Heart right ventricle (tissue), 16 donors: ENCODE results near the gene GINS1. TPM values are rescaled to one million over a fixed set of nuclear protein-coding genes. Genes with fewer than 3 reads are reported as not detected.
"Not testable (repeated sequence)": the region's sequence is repeated elsewhere in the genome, so short reads cannot be mapped to it uniquely, and the experiment has no call there.

Experiments used
- ATAC-seq, 8 donors: fragments of 200-7000 bp; cut with Tn5 transposase; one replicate each; pipeline ENCODE4 v1.9.1; 2020; ENCODE audit warnings: mild to moderate bottlenecking in 8 of 8, moderate library complexity in 8 of 8, moderate number of reproducible peaks in 1 of 8
- DNase-seq, 2 donors: peaks; one replicate each; pipeline ENCODE4 v3.0.0-alpha.2; 2020
- H3K27ac ChIP-seq, 10 donors: fragments of 200-600 bp; sonication (generic) in 2 of 10; one replicate each; pipeline versions ENCODE4 v1.5.0 to v1.8.0; 2020 to 2022; ENCODE audit warnings: mild to moderate bottlenecking in 3 of 10
- H3K27me3 ChIP-seq, 7 donors: fragments of 200-600 bp; one replicate each; pipeline ENCODE4 v1.8.0; 2021 to 2022; ENCODE audit warnings: mild to moderate bottlenecking in 2 of 7
- H3K36me3 ChIP-seq, 9 donors: fragments of 200-600 bp; sonication (generic) in 1 of 9; one replicate each; pipeline versions ENCODE4 v1.5.0 to v1.8.0; 2020 to 2022; ENCODE audit warnings: mild to moderate bottlenecking in 2 of 9
- H3K4me1 ChIP-seq, 9 donors: fragments of 200-600 bp; sonication (generic) in 1 of 9; one replicate each; pipeline versions ENCODE4 v1.5.0 to v1.8.0; 2020 to 2022; ENCODE audit warnings: mild to moderate bottlenecking in 4 of 9
- H3K4me3 ChIP-seq, 10 donors: fragments of 200-600 bp; sonication (generic) in 2 of 10; one replicate each; pipeline versions ENCODE4 v1.5.0 to v1.8.0; 2020 to 2022; ENCODE audit warnings: mild to moderate bottlenecking in 7 of 10, moderate library complexity in 2 of 10
- H3K9me3 ChIP-seq, 11 donors: fragments of 200-600 bp in 10 of 11; sonication (generic) in 2 of 11; one replicate each; pipeline versions ENCODE4 v1.5.0 to v1.8.0; 2013 to 2022; ENCODE audit warnings: mild to moderate bottlenecking in 2 of 11, control low read depth in 1 of 11, moderate library complexity in 1 of 11
- whole genome bisulfite sequencing, 2 donors: extraction: QIAGEN DNeasy Blood & Tissue Kit; methylation state at CpG; one replicate each; pipeline ENCODE4 v1.1.7; 2013; ENCODE audit warnings: inconsistent platforms in 1 of 2; 5-methylcytosine and 5-hydroxymethylcytosine counted together
- intact Hi-C, 10 donors: fragments of 100-400 bp; cut with DNase I; formaldehyde crosslinking; loops; one replicate each; pipeline versions ENCODE4 v1.11.1 to v1.14.2; 2022
- polyA plus RNA-seq, 2 donors: library from polyadenylated mRNA; stranded (reverse); fragments of 200-250 nt; gene quantifications; one replicate each; pipeline ENCODE4 v1.2.3, GENCODE V29; 2013
- total RNA-seq, 10 donors: library from RNA; stranded (reverse); fragmentation: NEBNext Ultra II Directional in 3 of 10; extraction: Animal tissue kit (Norgen Biotek cat#: 25700) in 3 of 10; gene quantifications; one replicate each; pipeline versions ENCODE4 v1.2.1 to v1.2.4, GENCODE V29; 2021 to 2023
- TF ChIP-seq, protein P1 (sequence below), 9 donors: fragments of 200-600 bp; sonication (generic) in 2 of 9; IDR thresholded peaks; one replicate each; pipeline versions ENCODE4 v1.5.0 to v1.8.0; 2021 to 2022; ENCODE audit warnings: antibody characterized with exemption in 9 of 9, mild to moderate bottlenecking in 5 of 9, moderate library complexity in 1 of 9
- donor health status: Arrhythmogenic right ventricular cardiomyopathy.
- donor health status: ischemic (EF 13 %, LVEDD 7.1; RV severe dilation, severe dysfunction).
- donor health status: healthy with polysubstance abuse.
- donor health status: DM: no; HTN: yes; CAD: no.
- donor health status: DM: no; HTN: no; CAD: no.
- donor health status: ischemic (EF 25% LVEDD 6.9; RV normal size, moderate dysfunction).
- donor health status: ischemic (EF 25% LVEDD 5.7; RV mildly dilated, moderate dysfunction).
- donor health status: healthy.
- donor health status: DM: yes; HTN: yes; CAD: no.
- donor health status: Ischemic cardiomyopathy.
- donor health status: ischemic (EF 35%, LVEDD 5.7; RV mildly dilated, moderate dysfunction).
- donor health status: nonischemic (EF 11% LVEDD 7.7; RV severe dilation, severe dysfunction).
- donor health status: DM: yes; HTN: yes; CAD: no.
- donor health status: PGD.
- donor health status: ischemic (EF 29% LVEDD 5.4; RV normal size, mild dysfunction).
- donor health status: nonischemic (EF 23%, LVEDD 6.1; RV moderate dilation, normal function).

Gene GINS1
- total and polyA plus RNA-seq, 12 donors: 0.19 to 1.6 (median 0.54) TPM

DNA sequence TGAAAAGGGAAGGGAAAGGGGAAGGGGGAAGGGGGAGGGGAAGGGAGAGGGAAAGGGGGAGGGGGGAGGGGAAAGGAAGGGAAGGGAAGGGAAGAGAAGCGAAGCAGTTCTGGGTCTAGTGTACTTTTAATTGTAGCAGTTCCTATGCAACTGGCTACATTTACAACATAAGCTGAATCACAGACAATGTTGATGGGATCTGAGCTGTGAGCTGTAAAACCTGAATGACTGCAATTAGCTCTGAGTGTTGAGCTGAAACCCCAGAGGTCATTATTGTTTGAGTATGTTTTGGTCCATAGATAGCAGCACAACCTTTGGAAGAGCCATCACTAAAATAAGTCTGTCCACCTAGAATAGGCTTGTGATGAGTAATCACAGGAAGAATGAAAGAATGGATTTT is 9.7 kb upstream of the GINS1 start:
- H3K4me1 ChIP-seq: no peaks in the 10 kb centered on the region
- H3K27me3 ChIP-seq: no peaks in the 10 kb centered on the region
- TF ChIP-seq, protein P1, sequence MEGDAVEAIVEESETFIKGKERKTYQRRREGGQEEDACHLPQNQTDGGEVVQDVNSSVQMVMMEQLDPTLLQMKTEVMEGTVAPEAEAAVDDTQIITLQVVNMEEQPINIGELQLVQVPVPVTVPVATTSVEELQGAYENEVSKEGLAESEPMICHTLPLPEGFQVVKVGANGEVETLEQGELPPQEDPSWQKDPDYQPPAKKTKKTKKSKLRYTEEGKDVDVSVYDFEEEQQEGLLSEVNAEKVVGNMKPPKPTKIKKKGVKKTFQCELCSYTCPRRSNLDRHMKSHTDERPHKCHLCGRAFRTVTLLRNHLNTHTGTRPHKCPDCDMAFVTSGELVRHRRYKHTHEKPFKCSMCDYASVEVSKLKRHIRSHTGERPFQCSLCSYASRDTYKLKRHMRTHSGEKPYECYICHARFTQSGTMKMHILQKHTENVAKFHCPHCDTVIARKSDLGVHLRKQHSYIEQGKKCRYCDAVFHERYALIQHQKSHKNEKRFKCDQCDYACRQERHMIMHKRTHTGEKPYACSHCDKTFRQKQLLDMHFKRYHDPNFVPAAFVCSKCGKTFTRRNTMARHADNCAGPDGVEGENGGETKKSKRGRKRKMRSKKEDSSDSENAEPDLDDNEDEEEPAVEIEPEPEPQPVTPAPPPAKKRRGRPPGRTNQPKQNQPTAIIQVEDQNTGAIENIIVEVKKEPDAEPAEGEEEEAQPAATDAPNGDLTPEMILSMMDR (IDR thresholded peaks at IDR 0.05): no peak
- no peak overlapping the region for H3K27ac ChIP-seq
- H3K4me3 ChIP-seq: no peak overlapping the region
- 54 to 62% methylated on average over 1 of the region's 1 CpG for WGBS, 2 donors
- peaks cover 0 to 18% (median 7%) of the 10 kb centered on the region in 11 donors for H3K9me3 ChIP-seq
- no peaks in the 10 kb centered on the region for H3K36me3 ChIP-seq
- no peak for ATAC-seq
- intact Hi-C loops: loop anchor here (5.0 to 10.0 kb wide), 13 partner anchors 53 to 406 kb away; partner anchors contain the start of genes APMAP (in 4 of the 10), ENTPD6 (in 3 of the 10), ACSS1 (in 1 of the 10) and PYGB (in 1 of the 10)
- DNase-seq: no peak

- Histone ChIP-seq H3K27ac (no peak overlapping the region), H3K9me3 (peaks cover 0 to 25% (median 14%) of the 10 kb centered on the region in 11 donors), H3K27me3 (no peaks in the 10 kb centered on the region), H3K36me3 (no peaks in the 10 kb centered on the region), H3K4me1 (no peaks in the 10 kb centered on the region), H3K4me3 (no peak overlapping the region)
- TF ChIP-seq, protein P1 (IDR thresholded peaks at IDR 0.05): no peak
- ATAC-seq: no peak
- no peak for DNase-seq
- intact Hi-C loops: loop anchor here (5.0 to 10.0 kb wide), 13 partner anchors 54 to 406 kb away; partner anchors contain the start of genes APMAP (in 4 of the 10), ENTPD6 (in 3 of the 10), ACSS1 (in 1 of the 10) and PYGB (in 1 of the 10)
- WGBS, 2 donors: 58 to 69% methylated on average over 4 of the region's 4 CpGs
Measured at GRCh38 chr20:25398376-25399036, 9.0 kb upstream of the GINS1 start.

- 10 to 13% methylated on average over 5 of the region's 5 CpGs for WGBS, 2 donors
- no peaks in the 10 kb centered on the region for H3K4me1 ChIP-seq
- TF ChIP-seq, protein P1 (IDR thresholded peaks at IDR 0.05): peak; percentile 31 to 78 (median 63)
- no peaks in the 10 kb centered on the region for H3K27me3 ChIP-seq
- peak in 1 of 2 donors; percentile 31 for DNase-seq
- no peak overlapping the region for H3K27ac ChIP-seq
- peaks cover 0 to 30% (median 16%) of the 10 kb centered on the region in 11 donors for H3K9me3 ChIP-seq
- ATAC-seq: peak; percentile 75 to 92 (median 87)
- H3K4me3 ChIP-seq: no peak overlapping the region
- no peaks in the 10 kb centered on the region for H3K36me3 ChIP-seq
- intact Hi-C loops: loop anchor here (5.0 to 10.0 kb wide), 13 partner anchors 54 to 407 kb away; partner anchors contain the start of genes APMAP (in 4 of the 10), ENTPD6 (in 3 of the 10), ACSS1 (in 1 of the 10) and PYGB (in 1 of the 10)
Measured at GRCh38 chr20:25399037-25399430, 8.4 kb upstream of the GINS1 start.

DNA sequence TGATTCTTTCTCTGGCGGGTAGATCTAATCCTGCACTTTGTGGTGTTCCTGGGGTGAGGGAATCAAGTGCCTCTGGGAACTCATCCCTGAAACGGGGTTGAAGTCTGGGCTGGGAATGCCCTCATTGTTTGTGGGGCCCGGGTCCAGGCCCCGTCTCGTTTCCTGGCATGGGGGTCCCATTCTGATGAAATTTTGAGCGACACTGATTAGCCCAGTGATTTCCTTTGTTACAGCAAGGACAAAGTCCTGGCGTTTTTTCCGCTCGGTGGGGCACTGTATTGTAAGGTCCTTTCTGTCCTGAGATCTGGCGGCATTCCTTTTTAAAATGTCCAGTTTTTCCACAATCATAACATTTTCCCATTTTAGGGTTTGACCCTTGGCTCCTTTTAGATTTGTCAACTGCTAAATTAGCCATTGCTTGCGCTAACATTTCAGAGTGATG is 7.2 kb upstream of the GINS1 start:
- intact Hi-C loops: loop anchor here in 2 of 10 donors (5.0 to 10.0 kb wide), 4 partner anchors 103 to 336 kb away; no protein-coding TSS in a partner anchor
- not testable (repeated sequence) for H3K4me1 ChIP-seq
- 77 to 82% methylated on average over 11 of the region's 11 CpGs for WGBS, 2 donors

More for the DNA sequence above, 7.2 kb upstream of the GINS1 start:
- not testable (repeated sequence) for H3K4me3 ChIP-seq, H3K27ac ChIP-seq, DNase-seq, H3K27me3 ChIP-seq, ATAC-seq, H3K36me3 ChIP-seq
- peaks cover 0 to 33% (median 16%) of the 10 kb centered on the region in 11 donors for H3K9me3 ChIP-seq
